ENCODE results near the gene LGR4. TPM values are rescaled to one million over a fixed set of nuclear protein-coding genes. Genes with fewer than 3 reads are reported as not detected.

The LGR4 gene
- total and polyA plus RNA-seq, 9 of the 15 experiments (the other 6 are each of a cell fraction or from before 2014, with no cell fraction given), result 0.94 to 10.1 (median 5.8) TPM

DNA sequence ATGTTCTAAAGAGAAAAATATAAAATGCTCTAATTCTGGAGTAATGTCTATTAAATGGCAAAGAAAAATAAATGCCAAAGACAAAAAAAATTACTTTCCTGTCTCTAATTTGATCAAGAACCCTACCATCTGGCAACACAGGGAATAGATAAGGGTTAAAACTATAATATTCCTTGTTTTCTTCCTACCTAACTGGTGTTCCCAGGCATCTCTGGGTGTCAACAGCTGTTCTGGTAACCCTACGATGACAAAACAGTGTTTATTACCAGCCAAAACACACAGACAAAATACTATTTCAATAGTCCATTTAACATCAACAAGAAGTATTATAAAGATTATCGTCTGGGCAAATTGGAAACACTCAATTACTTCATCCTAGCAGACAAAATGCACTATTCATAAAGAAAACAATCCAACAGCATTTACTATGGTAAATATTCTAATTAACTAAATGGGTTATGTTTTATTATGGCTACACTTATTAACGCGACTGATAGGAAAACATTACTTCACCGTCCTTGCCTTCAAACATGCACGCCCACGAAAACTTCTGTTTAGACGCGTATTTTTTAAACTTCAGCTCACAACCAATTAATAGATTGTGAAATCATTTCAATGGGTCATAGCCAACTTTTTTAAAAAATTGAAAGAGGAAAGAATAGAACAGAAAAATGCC is 50.6 kb downstream of the LGR4 start:
- ChIA-PET POLR2A (interaction anchor here (1.3 kb wide), 2 partner anchors 43 to 126 kb away, joined by 4 to 5 read pairs; no protein-coding TSS in a partner anchor), CTCF (ENCODE audit: low intra/inter-chr PET ratio) (no interaction called here)
- Histone ChIP-seq H3K4me3 (no peak overlapping the region), H3K9me3 (replicated peaks; ENCODE audit: control insufficient read depth, insufficient read depth, low read depth, low read length) (no peaks in the 10 kb centered on the region), H3K27ac (ENCODE audit: extremely low read depth, low read depth, low read length) (no peak overlapping the region; the same call in 2 of the 3 replicates), H3K4me2 (ENCODE audit: insufficient read depth, low read length) (no peak overlapping the region; the same call in 1 of the 2 replicates), H2AFZ (ENCODE audit: low read depth, low read length) (no peak overlapping the region), H3K9me1 (ENCODE audit: control insufficient read depth, insufficient read depth, low read length) (no peaks in the 10 kb centered on the region), H3K9ac (ENCODE audit: insufficient read depth in 1 of 2, low read depth in 2 of 2, low read length in 2 of 2) (no peak overlapping the region), H3K36me3 (ENCODE audit: control insufficient read depth, insufficient read depth, low read length) (no peaks in the 10 kb centered on the region), H3K79me2 (ENCODE audit: control insufficient read depth, insufficient read depth, low read length) (peaks cover 25% of the 10 kb centered on the region; the same call in 2 of the 3 replicates), H3K4me1 (replicated peaks in 1 of 2; ENCODE audit: control insufficient read depth in 2 of 2, insufficient read depth in 2 of 2, low read length in 2 of 2) (peaks cover 6 to 42% of the 10 kb centered on the region in 2 experiments; a peak in 4 of 5 replicates), H4K20me1 (replicated peaks; ENCODE audit: control insufficient read depth, insufficient read depth, low read length) (no peaks in the 10 kb centered on the region), H3K27me3 (ENCODE audit: control insufficient read depth in 2 of 2, insufficient read depth in 2 of 2, low read length in 2 of 2) (no peaks in the 10 kb centered on the region)
- no peak for ATAC-seq
- WGBS (ENCODE audit: insufficient coverage, low coverage, missing lambda C conversion rate), result 76% methylated on average over 9 of the region's 9 CpGs
- FAIRE-seq, result no peak
- TF ChIP-seq CEBPB (tag; IDR thresholded peaks at IDR 0.05), result peak; percentile 51; the same call in 1 of the 2 replicates
- no peak for TF ChIP-seq MYNN (IDR thresholded peaks at IDR 0.05)
- no peak for TF ChIP-seq MYNN (CRISPR knock-in tag; IDR thresholded peaks at IDR 0.05)
- in situ Hi-C loops (cut with MboI) (loop anchor here (5.0 kb wide), 1 partner anchor 50 kb away; no protein-coding TSS in a partner anchor), intact Hi-C loops (cut with micrococcal nuclease) (loop anchor here (2.0 kb wide), 2 partner anchors 29 to 51 kb away; partner anchors contain the start of gene LGR4)
- no peak for DNase-seq (ENCODE audit: extremely low read depth in 1 of 4, low spot score in 3 of 4)
- BruUV-seq (replicated peaks), result no TSS peak
